Large intestine (tissue), 3 donors: ENCODE data around the gene CLEC6A. TPM values are rescaled to one million over a fixed set of nuclear protein-coding genes. Genes with fewer than 3 reads are reported as not detected.

Experiments used
- DNase-seq, 2 donors: peaks; one replicate each; pipeline versions ENCODE4 v3.0.0 to v3.0.0-alpha.2; 2013
- H3K27ac ChIP-seq: one replicate; pipeline ENCODE4 v1.5.1; 2013; ENCODE audit warnings: low read length
- H3K27me3 ChIP-seq: 2 replicates; pipeline ENCODE4 v1.6.1; 2013; ENCODE audit warnings: low read length; ENCODE audit not compliant: control insufficient read depth, insufficient read depth
- H3K36me3 ChIP-seq: 2 replicates; pipeline ENCODE4 v1.6.1; 2013; ENCODE audit warnings: low read length; ENCODE audit not compliant: control insufficient read depth, insufficient read depth
- H3K4me1 ChIP-seq: one replicate; pipeline ENCODE4 v1.6.1; 2013; ENCODE audit warnings: low read length; ENCODE audit not compliant: control insufficient read depth, insufficient read depth
- H3K4me3 ChIP-seq: one replicate; pipeline ENCODE4 v1.5.1; 2013; ENCODE audit warnings: low read length
- H3K9me3 ChIP-seq: one replicate; pipeline ENCODE4 v1.6.1; 2013; ENCODE audit warnings: mild to moderate bottlenecking, low read depth, low read length, moderate library complexity; ENCODE audit not compliant: control insufficient read depth
- WGBS: methylation state at CpG from one replicate; pipeline ENCODE4 v1.1.5; 2013; ENCODE audit warnings: low lambda C conversion rate; ENCODE audit not compliant: insufficient coverage; 5-methylcytosine and 5-hydroxymethylcytosine counted together
- polyA plus RNA-seq: library from polyadenylated mRNA; unstranded; fragments of 120-200 nt; gene quantifications from one replicate; pipeline ENCODE4 v1.2.1, GENCODE V29; 2013

CLEC6A gene
- polyA plus RNA-seq, 1 donor: not detected

GRCh38 chr12:8455271-8455670 is 491 bp upstream of the CLEC6A start:
- Histone ChIP-seq H3K27ac (no peak overlapping the region), H3K9me3 (no peaks in the 10 kb centered on the region), H3K27me3 (no peaks in the 10 kb centered on the region), H3K36me3 (no peaks in the 10 kb centered on the region), H3K4me1 (no peaks in the 10 kb centered on the region), H3K4me3 (no peak overlapping the region)
- DNase-seq: no peak

- no peak for DNase-seq
- no CpG with 5 or more reads among the region's 2 CpGs for WGBS
- Histone ChIP-seq H3K27ac (no peak overlapping the region), H3K9me3 (no peaks in the 10 kb centered on the region), H3K36me3 (no peaks in the 10 kb centered on the region), H3K27me3 (no peaks in the 10 kb centered on the region), H3K4me1 (no peaks in the 10 kb centered on the region), H3K4me3 (no peak overlapping the region)
These were observed 5.7 kb downstream of the CLEC6A start for GRCh38 chr12:8461426-8461825.

GRCh38 chr12:8465301-8465996 is 9.7 kb downstream of the CLEC6A start:
- no peak for DNase-seq
- WGBS: 10% methylated on average over 2 of the region's 2 CpGs
- H3K27me3 ChIP-seq: no peaks in the 10 kb centered on the region
- H3K27ac ChIP-seq: no peak overlapping the region
- H3K36me3 ChIP-seq: no peaks in the 10 kb centered on the region
- no peaks in the 10 kb centered on the region for H3K9me3 ChIP-seq
- H3K4me1 ChIP-seq: no peaks in the 10 kb centered on the region
- H3K4me3 ChIP-seq: no peak overlapping the region

- H3K4me1 ChIP-seq: no peaks in the 10 kb centered on the region
These were observed 10.5 kb downstream of the CLEC6A start for GRCh38 chr12:8466241-8466640.

GRCh38 chr12:8471090-8471489 is 15.3 kb downstream of the CLEC6A start:
- Histone ChIP-seq H3K9me3 (no peaks in the 10 kb centered on the region), H3K27ac (no peak overlapping the region), H3K4me1 (peaks cover 4% of the 10 kb centered on the region), H3K27me3 (no peaks in the 10 kb centered on the region), H3K36me3 (no peaks in the 10 kb centered on the region), H3K4me3 (no peak overlapping the region)
- no CpG with 5 or more reads among the region's 1 CpG for WGBS
- no peak for DNase-seq

More at GRCh38 chr12:8466241-8466640, 10.5 kb downstream of the CLEC6A start:
- no peaks in the 10 kb centered on the region for H3K9me3 ChIP-seq
- DNase-seq: no peak
- no peaks in the 10 kb centered on the region for H3K27me3 ChIP-seq
- no peak overlapping the region for H3K4me3 ChIP-seq
- no peak overlapping the region for H3K27ac ChIP-seq
- no peaks in the 10 kb centered on the region for H3K36me3 ChIP-seq

GRCh38 chr12:8475508-8476203 is 19.9 kb downstream of the CLEC6A start:
- Histone ChIP-seq H3K9me3 (no peaks in the 10 kb centered on the region), H3K4me1 (peaks cover 4% of the 10 kb centered on the region), H3K36me3 (no peaks in the 10 kb centered on the region), H3K4me3 (no peak overlapping the region), H3K27ac (peak overlapping the region; percentile 63), H3K27me3 (no peaks in the 10 kb centered on the region)
- peak; percentile 60 to 73 for DNase-seq

GRCh38 chr12:8482571-8483061 is 26.9 kb downstream of the CLEC6A start:
- peak in 1 of 2 donors; percentile 9 for DNase-seq
- no peaks in the 10 kb centered on the region for H3K36me3 ChIP-seq
- H3K4me3 ChIP-seq: no peak overlapping the region
- no CpG with 5 or more reads among the region's 2 CpGs for WGBS
- no peak overlapping the region for H3K27ac ChIP-seq
- H3K27me3 ChIP-seq: no peaks in the 10 kb centered on the region
- no peaks in the 10 kb centered on the region for H3K9me3 ChIP-seq
- H3K4me1 ChIP-seq: no peaks in the 10 kb centered on the region

GRCh38 chr12:8483079-8483478 is 27.3 kb downstream of the CLEC6A start:
- no peaks in the 10 kb centered on the region for H3K4me1 ChIP-seq
- no peaks in the 10 kb centered on the region for H3K9me3 ChIP-seq
- no peaks in the 10 kb centered on the region for H3K27me3 ChIP-seq
- no peaks in the 10 kb centered on the region for H3K36me3 ChIP-seq
- H3K27ac ChIP-seq: no peak overlapping the region
- DNase-seq: peak in 1 of 2 donors; percentile 6
- H3K4me3 ChIP-seq: no peak overlapping the region

- no peaks in the 10 kb centered on the region for H3K9me3 ChIP-seq
- no peak for DNase-seq
- 100% methylated on average over 1 of the region's 5 CpGs for WGBS
- no peaks in the 10 kb centered on the region for H3K27me3 ChIP-seq
- no peaks in the 10 kb centered on the region for H3K4me1 ChIP-seq
- no peak overlapping the region for H3K27ac ChIP-seq
- H3K36me3 ChIP-seq: no peaks in the 10 kb centered on the region
- no peak overlapping the region for H3K4me3 ChIP-seq
These were observed 36.1 kb downstream of the CLEC6A start for GRCh38 chr12:8491646-8492530.

GRCh38 chr12:8493084-8493483 is 37.3 kb downstream of the CLEC6A start:
- no peak overlapping the region for H3K27ac ChIP-seq
- peak; percentile 8 to 15 for DNase-seq

More at GRCh38 chr12:8493084-8493483, 37.3 kb downstream of the CLEC6A start:
- Histone ChIP-seq H3K27me3 (no peaks in the 10 kb centered on the region), H3K4me1 (no peaks in the 10 kb centered on the region), H3K36me3 (no peaks in the 10 kb centered on the region), H3K4me3 (no peak overlapping the region), H3K9me3 (no peaks in the 10 kb centered on the region)
- WGBS: 86% methylated on average over 1 of the region's 2 CpGs
